ENCODE measurements around the gene SLC44A2. TPM values are rescaled to one million over a fixed set of nuclear protein-coding genes. Genes with fewer than 3 reads are reported as not detected.
A peak's percentile ranks its signal among the peaks of the same experiment; 100 is the strongest.

SLC44A2 gene
- total and polyA plus RNA-seq, 2 of the 13 experiments (the other 11 are each of a cell fraction or from before 2014, with no cell fraction given) = 2.4 to 5.6 TPM

GRCh38 chr19:10580979-10581631 lies 44.2 kb upstream of the SLC44A2 start (continued):
- TF ChIP-seq, protein P1, sequence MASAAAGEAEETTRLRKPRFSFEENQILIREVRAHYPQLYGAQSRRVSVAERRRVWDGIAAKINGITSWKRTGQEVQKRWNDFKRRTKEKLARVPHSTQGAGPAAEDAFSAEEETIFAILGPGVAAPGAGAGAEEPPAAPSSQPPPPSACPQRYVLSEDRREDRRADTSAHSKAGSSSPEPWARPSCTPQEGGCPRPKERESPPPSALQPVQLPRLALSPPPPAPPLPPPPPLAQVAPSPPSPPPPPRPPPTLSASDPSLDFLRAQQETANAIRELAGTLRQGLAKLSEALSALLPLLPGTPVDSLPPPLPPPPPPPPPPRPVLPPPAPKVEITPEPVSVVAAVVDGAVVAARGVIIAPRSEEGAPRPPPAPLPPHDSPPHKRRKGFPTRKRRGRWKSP (CRISPR knock-in tag; IDR thresholded peaks at IDR 0.05) = no peak
- TF ChIP-seq MXI1 (IDR thresholded peaks at IDR 0.05; ENCODE audit: borderline replicate concordance, low read depth, low read length) = peak; percentile 83; the same call in 1 of the 3 replicates
- no peak for TF ChIP-seq ZNF577 (CRISPR knock-in tag; IDR thresholded peaks at IDR 0.05; ENCODE audit: borderline replicate concordance, low read depth)
- TF ChIP-seq, protein P2, sequence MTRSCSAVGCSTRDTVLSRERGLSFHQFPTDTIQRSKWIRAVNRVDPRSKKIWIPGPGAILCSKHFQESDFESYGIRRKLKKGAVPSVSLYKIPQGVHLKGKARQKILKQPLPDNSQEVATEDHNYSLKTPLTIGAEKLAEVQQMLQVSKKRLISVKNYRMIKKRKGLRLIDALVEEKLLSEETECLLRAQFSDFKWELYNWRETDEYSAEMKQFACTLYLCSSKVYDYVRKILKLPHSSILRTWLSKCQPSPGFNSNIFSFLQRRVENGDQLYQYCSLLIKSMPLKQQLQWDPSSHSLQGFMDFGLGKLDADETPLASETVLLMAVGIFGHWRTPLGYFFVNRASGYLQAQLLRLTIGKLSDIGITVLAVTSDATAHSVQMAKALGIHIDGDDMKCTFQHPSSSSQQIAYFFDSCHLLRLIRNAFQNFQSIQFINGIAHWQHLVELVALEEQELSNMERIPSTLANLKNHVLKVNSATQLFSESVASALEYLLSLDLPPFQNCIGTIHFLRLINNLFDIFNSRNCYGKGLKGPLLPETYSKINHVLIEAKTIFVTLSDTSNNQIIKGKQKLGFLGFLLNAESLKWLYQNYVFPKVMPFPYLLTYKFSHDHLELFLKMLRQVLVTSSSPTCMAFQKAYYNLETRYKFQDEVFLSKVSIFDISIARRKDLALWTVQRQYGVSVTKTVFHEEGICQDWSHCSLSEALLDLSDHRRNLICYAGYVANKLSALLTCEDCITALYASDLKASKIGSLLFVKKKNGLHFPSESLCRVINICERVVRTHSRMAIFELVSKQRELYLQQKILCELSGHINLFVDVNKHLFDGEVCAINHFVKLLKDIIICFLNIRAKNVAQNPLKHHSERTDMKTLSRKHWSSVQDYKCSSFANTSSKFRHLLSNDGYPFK (CRISPR knock-in tag; IDR thresholded peaks at IDR 0.05; ENCODE audit: borderline replicate concordance) = peak; percentile 48; the same call in 1 of the 2 replicates
- TF ChIP-seq ZNF629 (CRISPR knock-in tag; conservative IDR thresholded peaks at IDR 0.05) = no peak
- TF ChIP-seq JUN (CRISPR knock-in tag; IDR thresholded peaks at IDR 0.05) = no peak
- TF ChIP-seq ZNF646 (CRISPR knock-in tag; IDR thresholded peaks at IDR 0.05) = no peak
- TF ChIP-seq PHF20 (CRISPR knock-in tag; IDR thresholded peaks at IDR 0.05) = 0 out of 2 replicates have a peak, but pooled peaks have one; percentile 33
- no peak for TF ChIP-seq ZNF432 (CRISPR knock-in tag; IDR thresholded peaks at IDR 0.05; ENCODE audit: borderline replicate concordance)
- TF ChIP-seq, protein P3, sequence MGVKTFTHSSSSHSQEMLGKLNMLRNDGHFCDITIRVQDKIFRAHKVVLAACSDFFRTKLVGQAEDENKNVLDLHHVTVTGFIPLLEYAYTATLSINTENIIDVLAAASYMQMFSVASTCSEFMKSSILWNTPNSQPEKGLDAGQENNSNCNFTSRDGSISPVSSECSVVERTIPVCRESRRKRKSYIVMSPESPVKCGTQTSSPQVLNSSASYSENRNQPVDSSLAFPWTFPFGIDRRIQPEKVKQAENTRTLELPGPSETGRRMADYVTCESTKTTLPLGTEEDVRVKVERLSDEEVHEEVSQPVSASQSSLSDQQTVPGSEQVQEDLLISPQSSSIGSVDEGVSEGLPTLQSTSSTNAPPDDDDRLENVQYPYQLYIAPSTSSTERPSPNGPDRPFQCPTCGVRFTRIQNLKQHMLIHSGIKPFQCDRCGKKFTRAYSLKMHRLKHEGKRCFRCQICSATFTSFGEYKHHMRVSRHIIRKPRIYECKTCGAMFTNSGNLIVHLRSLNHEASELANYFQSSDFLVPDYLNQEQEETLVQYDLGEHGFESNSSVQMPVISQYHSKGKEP (CRISPR knock-in tag; IDR thresholded peaks at IDR 0.05) = no peak
- TF ChIP-seq NRL (CRISPR knock-in tag; IDR thresholded peaks at IDR 0.05; ENCODE audit: borderline replicate concordance) = peak; percentile 73; the same call in 1 of the 2 replicates
- TF ChIP-seq ZNF12 (CRISPR knock-in tag; IDR thresholded peaks at IDR 0.05) = no peak
- no peak for TF ChIP-seq NR2F2 (IDR thresholded peaks at IDR 0.05; ENCODE audit: borderline replicate concordance, low read depth)

All from HepG2 (cell line).